Subcutaneous adipose tissue (tissue), 4 donors: Measurements from ENCODE around the gene NLGN1. TPM values are rescaled to one million over a fixed set of nuclear protein-coding genes. Genes with fewer than 3 reads are reported as not detected.

ENCODE experiments used
- CTCF ChIP-seq: fragments of 450-650 bp; IDR thresholded peaks from one replicate; pipeline ENCODE4 v1.5.1; 2016; ENCODE audit warnings: low read depth, mild to moderate bottlenecking, control low read depth, antibody characterized with exemption, moderate library complexity
- total RNA-seq, 4 donors: library from RNA; depleted of rRNA; stranded (reverse); fragments of >200 nt; gene quantifications; one replicate each; pipeline ENCODE4 v1.1.0, GENCODE V29; 2016

The NLGN1 gene
- total RNA-seq, 4 donors from 2014 or later, result 5.1 to 16.5 (median 7.9) TPM

- no peak for TF ChIP-seq CTCF
Observed at GRCh38 chr3:174049472-174049871, 651.9 kb downstream of the NLGN1 start.

- no peak for TF ChIP-seq CTCF
Observed at GRCh38 chr3:174051191-174051590, 653.6 kb downstream of the NLGN1 start.

DNA sequence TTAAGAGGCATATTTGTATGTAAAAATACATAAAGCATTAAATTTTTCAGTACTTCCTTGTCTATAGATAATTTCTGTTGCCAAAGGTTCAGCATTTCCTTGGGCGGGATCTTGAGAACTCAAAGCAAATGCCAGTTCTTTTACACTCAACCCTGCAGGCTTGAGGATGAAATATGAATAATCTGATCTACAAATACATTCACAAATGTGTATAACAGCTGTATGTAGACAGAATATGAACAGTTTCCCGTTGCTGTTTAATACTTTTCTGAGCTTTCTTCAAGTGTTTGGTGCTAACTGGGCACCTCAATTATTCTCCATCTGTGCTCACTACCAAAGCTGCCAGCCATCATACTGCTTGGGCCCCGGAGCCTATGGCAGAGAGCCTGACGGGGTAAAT, 661.3 kb downstream of the NLGN1 start:
- TF ChIP-seq CTCF, result no peak

- no peak for TF ChIP-seq CTCF
Observed at GRCh38 chr3:174060431-174060830, 662.9 kb downstream of the NLGN1 start.

DNA sequence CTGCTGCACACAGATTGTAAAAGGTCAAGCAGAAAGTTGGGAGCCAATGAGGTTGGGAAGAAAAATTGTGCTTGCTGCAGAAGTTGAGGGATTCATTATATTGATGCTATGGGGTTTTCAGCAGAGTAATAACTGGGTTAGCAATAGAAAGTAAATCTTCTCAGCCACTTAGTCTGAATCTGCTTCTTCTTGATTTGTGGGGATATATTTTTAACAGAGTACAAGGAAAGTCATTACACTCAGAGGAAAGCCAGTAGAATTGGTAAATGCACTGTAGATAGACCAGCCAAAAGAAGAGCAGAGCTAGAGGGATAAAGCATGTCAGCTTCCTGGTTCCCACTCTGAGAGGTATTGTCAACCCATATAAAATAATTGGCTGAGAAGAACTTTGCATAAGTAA, 663.6 kb downstream of the NLGN1 start:
- TF ChIP-seq CTCF, result no peak

- no peak for TF ChIP-seq CTCF
Observed at GRCh38 chr3:174061731-174062130, 664.2 kb downstream of the NLGN1 start.

DNA sequence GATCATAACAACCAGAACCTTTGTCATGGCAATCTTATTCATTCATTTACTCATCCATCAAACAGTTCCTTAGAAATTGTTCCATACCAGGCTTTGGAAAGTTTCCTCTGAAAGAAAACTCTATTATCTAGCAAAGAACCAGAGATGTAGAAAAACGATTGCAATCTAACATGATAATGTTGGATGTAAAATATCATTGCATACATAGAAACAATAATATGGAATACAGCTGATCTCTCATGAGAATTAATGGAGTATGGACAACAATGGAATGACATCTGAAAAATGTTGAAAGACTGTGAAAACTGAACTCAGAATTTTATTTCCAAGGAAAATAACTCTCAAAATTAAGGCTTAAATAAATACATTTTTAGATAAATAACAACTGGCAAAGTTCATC, 665.4 kb downstream of the NLGN1 start:
- TF ChIP-seq CTCF, result no peak

DNA sequence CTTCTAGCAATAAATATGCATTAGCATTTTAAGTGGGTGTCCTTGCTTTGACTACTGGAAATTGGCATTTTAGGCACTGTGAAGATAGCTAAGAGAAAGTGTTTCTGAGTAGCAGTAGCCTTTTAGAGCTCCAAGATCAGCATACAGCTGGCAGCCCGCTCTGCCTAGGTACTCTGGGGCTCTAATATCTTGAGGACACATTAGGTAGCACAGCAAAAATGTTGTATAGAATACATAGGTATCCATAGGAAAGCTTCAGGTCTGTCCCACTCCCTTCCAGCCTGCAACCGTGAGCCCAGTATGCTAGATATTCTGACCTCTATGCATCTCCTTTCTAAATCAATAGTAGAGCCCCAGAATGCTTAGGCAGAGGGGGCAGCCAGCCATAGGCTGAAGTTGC, 670.5 kb downstream of the NLGN1 start:
- TF ChIP-seq CTCF, result no peak
